ENCODE measurements around the gene CYBA. TPM values are rescaled to one million over a fixed set of nuclear protein-coding genes. Genes with fewer than 3 reads are reported as not detected.
"Not testable (repeated sequence)": the region's sequence is repeated elsewhere in the genome, so short reads cannot be mapped to it uniquely, and the experiment has no call there.

The CYBA gene
- polyA plus RNA-seq, 3 donors: 92.4 to 157 (median 142) TPM

GRCh38 chr16:88673716-88674379 is 23.0 kb upstream of the CYBA start:
- DNase-seq (ENCODE audit: extremely low read depth in 1 of 11, low read depth in 9 of 11, low spot score in 4 of 11): no peak

- DNase-seq (ENCODE audit: extremely low read depth in 1 of 11, low read depth in 9 of 11, low spot score in 4 of 11): no peak
These were observed 21.9 kb upstream of the CYBA start for GRCh38 chr16:88672776-88673175.

- no peak for DNase-seq (ENCODE audit: extremely low read depth in 1 of 11, low read depth in 9 of 11, low spot score in 4 of 11)
These were observed 21.0 kb upstream of the CYBA start for GRCh38 chr16:88671806-88672205.

GRCh38 chr16:88669980-88670379 is 19.1 kb upstream of the CYBA start:
- no peak for DNase-seq (ENCODE audit: extremely low read depth in 1 of 11, low read depth in 9 of 11, low spot score in 4 of 11)

- not testable (repeated sequence) for DNase-seq (ENCODE audit: extremely low read depth in 1 of 11, low read depth in 9 of 11, low spot score in 4 of 11)
These were observed 18.6 kb upstream of the CYBA start for GRCh38 chr16:88669493-88669892.

GRCh38 chr16:88667461-88667860 is 16.6 kb upstream of the CYBA start:
- no peak for DNase-seq (ENCODE audit: extremely low read depth in 1 of 11, low read depth in 9 of 11, low spot score in 4 of 11)

- no peak for DNase-seq (ENCODE audit: extremely low read depth in 1 of 11, low read depth in 9 of 11, low spot score in 4 of 11)
These were observed 14.7 kb upstream of the CYBA start for GRCh38 chr16:88665570-88665969.

GRCh38 chr16:88665148-88665547 is 14.3 kb upstream of the CYBA start:
- DNase-seq (ENCODE audit: extremely low read depth in 1 of 11, low read depth in 9 of 11, low spot score in 4 of 11): no peak

GRCh38 chr16:88662843-88663606 is 12.2 kb upstream of the CYBA start, which contains the start of gene MVD:
MVD (minus strand) TSS chr16:88663091; CDS start chr16:88663080, 11 bp downstream.
- DNase-seq (ENCODE audit: extremely low read depth in 1 of 11, low read depth in 9 of 11, low spot score in 4 of 11): peak; percentile 90 to 97 (median 96)

- no peak for DNase-seq (ENCODE audit: extremely low read depth in 1 of 11, low read depth in 9 of 11, low spot score in 4 of 11)
These were observed 11.5 kb upstream of the CYBA start for GRCh38 chr16:88662222-88662842.

GRCh38 chr16:88661468-88661867 is 10.6 kb upstream of the CYBA start:
- DNase-seq (ENCODE audit: extremely low read depth in 1 of 11, low read depth in 9 of 11, low spot score in 4 of 11): no peak

- DNase-seq (ENCODE audit: extremely low read depth in 1 of 11, low read depth in 9 of 11, low spot score in 4 of 11): no peak
These were observed 8.3 kb upstream of the CYBA start for GRCh38 chr16:88659160-88659559.

- DNase-seq (ENCODE audit: extremely low read depth in 1 of 11, low read depth in 9 of 11, low spot score in 4 of 11): no peak
These were observed 7.9 kb upstream of the CYBA start for GRCh38 chr16:88658714-88659113.

- no peak for DNase-seq (ENCODE audit: extremely low read depth in 1 of 11, low read depth in 9 of 11, low spot score in 4 of 11)
These were observed 6.5 kb upstream of the CYBA start for GRCh38 chr16:88657371-88657770.

GRCh38 chr16:88656291-88656980 is 5.6 kb upstream of the CYBA start:
- DNase-seq (ENCODE audit: extremely low read depth in 1 of 11, low read depth in 9 of 11, low spot score in 4 of 11): no peak

GRCh38 chr16:88655733-88656281 is 5.0 kb upstream of the CYBA start:
- no peak for DNase-seq (ENCODE audit: extremely low read depth in 1 of 11, low read depth in 9 of 11, low spot score in 4 of 11)

GRCh38 chr16:88655053-88655732 is 4.3 kb upstream of the CYBA start:
- DNase-seq (ENCODE audit: extremely low read depth in 1 of 11, low read depth in 9 of 11, low spot score in 4 of 11): no peak

- DNase-seq (ENCODE audit: extremely low read depth in 1 of 11, low read depth in 9 of 11, low spot score in 4 of 11): no peak
These were observed 3.7 kb upstream of the CYBA start for GRCh38 chr16:88654363-88655052.
